Right lobe of liver (tissue), 6 donors: ENCODE data around the gene AVP. TPM values are rescaled to one million over a fixed set of nuclear protein-coding genes. Genes with fewer than 3 reads are reported as not detected.
A peak's percentile ranks its signal among the peaks of the same experiment; 100 is the strongest.

ENCODE experiments used
- ATAC-seq, 4 donors: fragments of 200-7000 bp; cut with Tn5 transposase; one replicate each; pipeline ENCODE4 v1.9.1; 2020; ENCODE audit warnings: mild to moderate bottlenecking in 4 of 4, moderate library complexity in 4 of 4
- DNase-seq, 3 donors: peaks; one replicate each; pipeline ENCODE4 v3.0.0-alpha.2; 2020
- H3K27ac ChIP-seq, 3 donors: fragments of 200-600 bp; one replicate each; pipeline ENCODE4 v1.8.0; 2022
- H3K27me3 ChIP-seq, 2 donors: fragments of 200-600 bp; one replicate each; pipeline ENCODE4 v1.8.0; 2022
- H3K36me3 ChIP-seq, 4 donors: fragments of 200-600 bp; sonication (generic) in 1 of 4; one replicate each; pipeline versions ENCODE4 v1.5.1 to v1.8.0; 2017 to 2022; ENCODE audit warnings: control low read depth in 1 of 4
- H3K4me1 ChIP-seq, 4 donors: fragments of 200-600 bp; sonication (generic) in 1 of 4; one replicate each; pipeline versions ENCODE4 v1.5.1 to v1.8.0; 2017 to 2022; ENCODE audit warnings: control low read depth in 1 of 4
- H3K4me3 ChIP-seq, 3 donors: fragments of 200-600 bp; one replicate each; pipeline ENCODE4 v1.8.0; 2022
- H3K9me3 ChIP-seq, 4 donors: fragments of 200-600 bp; sonication (generic) in 1 of 4; one replicate each; pipeline versions ENCODE4 v1.5.1 to v1.8.0; 2017 to 2022; ENCODE audit warnings: control low read depth in 1 of 4
- CTCF ChIP-seq, 4 donors: fragments of 200-600 bp in 3 of 4; fragments of 450-650 bp in 1 of 4; IDR thresholded peaks; one replicate each; pipeline versions ENCODE4 v1.5.1 to v1.8.0; 2016 to 2022; ENCODE audit warnings: antibody characterized with exemption in 4 of 4, mild to moderate bottlenecking in 2 of 4
- POLR2A ChIP-seq: fragments of 450-650 bp; IDR thresholded peaks from one replicate; pipeline ENCODE4 v1.6.1; 2017; ENCODE audit warnings: antibody characterized with exemption, mild to moderate bottlenecking
- WGBS: methylation state at CpG from one replicate; pipeline ENCODE4 v1.1.6; 2018; ENCODE audit warnings: low coverage, low lambda C conversion rate; ENCODE audit not compliant: insufficient coverage; ENCODE audit errors: missing lambda C conversion rate; 5-methylcytosine and 5-hydroxymethylcytosine counted together
- intact Hi-C, 2 donors: fragments of 100-400 bp; cut with DNase I; formaldehyde crosslinking; loops; one replicate each; pipeline versions ENCODE4 v1.11.2 to v1.14.1; 2022
- total RNA-seq, 6 experiments: library from RNA; depleted of rRNA in 2 of 6; stranded (reverse); fragments of >200 nt in 2 of 6; fragmentation: NEBNext Ultra II Directional in 3 of 6; extraction: Animal tissue kit (Norgen Biotek cat#: 25700) in 3 of 6; gene quantifications; one replicate each; pipeline versions ENCODE4 v1.1.0 to v1.2.4, GENCODE V29; 2016 to 2023
- donor health status: DM: no; HTN: yes; CAD: no.
- donor health status: DM: no; HTN: no; CAD: no.
- donor health status: DM: no; HTN: no; CAD: no.
- donor health status: DM: no; HTN: yes; CAD: no.
- donor health status: DM: no; HTN: yes; CAD: no.

The AVP gene
- total RNA-seq, 6 experiments from 2014 or later = 0.74 to 0.93 TPM; not detected in 4

GRCh38 chr20:3123542-3123941 is 39.0 kb upstream of the AVP start:
- 92% methylated on average over 1 of the region's 1 CpG for WGBS
- Histone ChIP-seq H3K4me3 (no peak overlapping the region), H3K9me3 (no peaks in the 10 kb centered on the region), H3K4me1 (no peaks in the 10 kb centered on the region), H3K36me3 (peaks cover 0 to 7% (median 0%) of the 10 kb centered on the region in 4 donors), H3K27ac (no peak overlapping the region), H3K27me3 (no peaks in the 10 kb centered on the region)
- ATAC-seq (no peak), DNase-seq (no peak)
- intact Hi-C loops = no loop called here
- TF ChIP-seq CTCF (IDR thresholded peaks at IDR 0.05) = no peak
- no peak for TF ChIP-seq POLR2A

- intact Hi-C loops = no loop called here
- no peak for DNase-seq
- TF ChIP-seq CTCF (IDR thresholded peaks at IDR 0.05) (no peak), POLR2A (no peak)
- 100% methylated on average over 2 of the region's 12 CpGs for WGBS
- Histone ChIP-seq H3K9me3 (no peaks in the 10 kb centered on the region), H3K27ac (no peak overlapping the region), H3K4me3 (no peak overlapping the region), H3K4me1 (peaks cover 0 to 9% (median 0%) of the 10 kb centered on the region in 4 donors), H3K36me3 (peaks cover 0 to 7% (median 0%) of the 10 kb centered on the region in 4 donors), H3K27me3 (no peaks in the 10 kb centered on the region)
- no peak for ATAC-seq
Observed at GRCh38 chr20:3121955-3122610, 37.6 kb upstream of the AVP start.

GRCh38 chr20:3121271-3121911 is 36.9 kb upstream of the AVP start:
- DNase-seq (no peak), ATAC-seq (peak in 3 of 4 donors; percentile 10 to 22 (median 16))
- Histone ChIP-seq H3K36me3 (peaks cover 0 to 7% (median 0%) of the 10 kb centered on the region in 4 donors), H3K4me3 (no peak overlapping the region), H3K27me3 (no peaks in the 10 kb centered on the region), H3K9me3 (no peaks in the 10 kb centered on the region), H3K4me1 (peaks cover 0 to 9% (median 0%) of the 10 kb centered on the region in 4 donors), H3K27ac (no peak overlapping the region)
- no peak for TF ChIP-seq POLR2A
- TF ChIP-seq CTCF (IDR thresholded peaks at IDR 0.05) = no peak
- 68% methylated on average over 6 of the region's 11 CpGs for WGBS
- intact Hi-C loops = no loop called here

- ATAC-seq (no peak), DNase-seq (no peak)
- Histone ChIP-seq H3K4me1 (peaks cover 0 to 13% (median 2%) of the 10 kb centered on the region in 4 donors), H3K27ac (no peak overlapping the region), H3K27me3 (no peaks in the 10 kb centered on the region), H3K9me3 (no peaks in the 10 kb centered on the region), H3K36me3 (peaks cover 0 to 7% (median 0%) of the 10 kb centered on the region in 4 donors), H3K4me3 (no peak overlapping the region)
- WGBS = 88% methylated on average over 3 of the region's 5 CpGs
- TF ChIP-seq CTCF (IDR thresholded peaks at IDR 0.05) (no peak), POLR2A (no peak)
- intact Hi-C loops = loop anchor here in 1 of 2 donors (10.0 kb wide), 1 partner anchor 74 kb away; the partner anchor contains the start of genes GNRH2 and MRPS26
Observed at GRCh38 chr20:3119044-3119443, 34.5 kb upstream of the AVP start.
